ENCODE data around the gene LEF1. TPM values are rescaled to one million over a fixed set of nuclear protein-coding genes. Genes with fewer than 3 reads are reported as not detected.

Gene LEF1
- total RNA-seq, 4 donors from 2014 or later, result 0.42 to 3.6 (median 1.9) TPM

GRCh38 chr4:108109997-108110416 is 58.7 kb downstream of the LEF1 start:
- H3K27ac ChIP-seq (replicated peaks in 1 of 4), result no peak overlapping the region
- no peak for TF ChIP-seq POLR2AphosphoS5 (IDR thresholded peaks at IDR 0.05)
- no peak overlapping the region for H3K4me3 ChIP-seq
- no peak for DNase-seq (ENCODE audit: extremely low spot score)
- WGBS, result 76% methylated on average over 2 of the region's 2 CpGs
- no peaks in the 10 kb centered on the region for H3K36me3 ChIP-seq
- H3K27me3 ChIP-seq, result no peaks in the 10 kb centered on the region
- H3K9me3 ChIP-seq, result no peaks in the 10 kb centered on the region
- intact Hi-C loops (cut with DNase I), result no loop called here
- no peaks in the 10 kb centered on the region for H3K4me1 ChIP-seq

DNA sequence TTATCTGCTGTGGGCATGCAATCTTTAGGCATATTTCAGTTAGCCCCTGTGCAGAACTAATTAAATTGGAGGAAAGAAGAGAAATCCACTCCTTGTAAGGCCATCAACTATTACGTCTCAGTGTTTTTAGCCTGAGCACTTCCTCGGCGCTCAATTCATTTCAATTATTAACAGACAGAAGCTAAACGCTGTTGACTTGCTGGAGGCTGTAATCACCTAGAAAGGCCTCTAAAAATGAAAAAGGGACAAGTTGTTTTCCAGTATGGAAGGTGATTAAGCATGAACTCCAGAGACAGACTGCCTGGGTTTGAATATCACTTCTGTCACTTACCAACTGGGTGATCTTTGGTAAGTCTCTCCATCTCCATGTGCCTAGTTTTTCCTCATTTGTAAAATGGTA is 59.6 kb downstream of the LEF1 start:
- WGBS, result 93% methylated on average over 4 of the region's 4 CpGs
- no peak overlapping the region for H3K27ac ChIP-seq (replicated peaks in 1 of 4)
- no peak overlapping the region for H3K4me3 ChIP-seq
- no peak for TF ChIP-seq POLR2AphosphoS5 (IDR thresholded peaks at IDR 0.05)
- TF ChIP-seq EP300 (IDR thresholded peaks at IDR 0.05), result no peak
- TF ChIP-seq CTCF (IDR thresholded peaks at IDR 0.05), result no peak
- TF ChIP-seq POLR2A (IDR thresholded peaks at IDR 0.05; ENCODE audit: low read depth), result no peak
- intact Hi-C loops (cut with DNase I), result no loop called here
- no peak for DNase-seq (ENCODE audit: extremely low spot score)
- no peaks in the 10 kb centered on the region for H3K4me1 ChIP-seq
- H3K9me3 ChIP-seq, result no peaks in the 10 kb centered on the region
- no peaks in the 10 kb centered on the region for H3K27me3 ChIP-seq
- no peaks in the 10 kb centered on the region for H3K36me3 ChIP-seq

DNA sequence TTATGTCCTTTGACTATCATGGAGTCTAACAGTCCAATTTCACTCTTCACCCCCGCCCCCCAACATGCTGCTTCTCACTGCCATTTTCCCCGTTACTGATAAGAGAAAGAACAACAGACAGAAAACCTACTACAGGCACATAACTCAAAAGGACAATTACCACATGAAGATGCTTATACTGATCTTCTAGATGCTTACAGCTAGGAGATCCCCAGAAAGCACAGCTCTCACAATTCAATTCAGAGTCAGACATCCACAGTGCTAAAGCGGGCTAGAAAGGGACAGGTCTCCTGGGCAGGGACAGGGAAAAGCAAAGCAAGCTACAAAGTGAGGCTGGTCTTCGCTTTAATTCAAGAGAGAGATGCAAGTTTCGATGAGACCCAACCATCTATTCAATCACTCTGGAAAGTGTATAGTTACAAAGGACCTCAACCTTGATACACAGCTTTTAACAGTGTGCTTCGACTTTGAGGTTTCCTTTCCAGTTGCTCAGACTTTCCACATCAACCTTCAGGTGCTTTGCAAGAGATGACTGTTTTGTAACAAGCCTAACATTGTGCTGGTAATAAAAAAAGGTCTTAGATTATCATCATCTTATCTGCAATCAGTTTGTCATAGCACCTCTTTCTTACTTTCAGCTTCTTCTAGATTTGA is 60.9 kb downstream of the LEF1 start:
- no peak for TF ChIP-seq EP300 (IDR thresholded peaks at IDR 0.05)
- TF ChIP-seq POLR2A (IDR thresholded peaks at IDR 0.05; ENCODE audit: low read depth), result no peak
- TF ChIP-seq CTCF (IDR thresholded peaks at IDR 0.05), result no peak
- TF ChIP-seq POLR2AphosphoS5 (IDR thresholded peaks at IDR 0.05), result no peak
- no peaks in the 10 kb centered on the region for H3K4me1 ChIP-seq
- WGBS, result 95% methylated on average over 6 of the region's 6 CpGs
- H3K36me3 ChIP-seq, result no peaks in the 10 kb centered on the region
- no peak overlapping the region for H3K27ac ChIP-seq (replicated peaks in 1 of 4)
- DNase-seq (ENCODE audit: extremely low spot score), result no peak
- no peak overlapping the region for H3K4me3 ChIP-seq
- H3K27me3 ChIP-seq, result no peaks in the 10 kb centered on the region
- H3K9me3 ChIP-seq, result no peaks in the 10 kb centered on the region
- intact Hi-C loops (cut with DNase I), result no loop called here

GRCh38 chr4:108107101-108107500 is 61.6 kb downstream of the LEF1 start:
- 64% methylated on average over 4 of the region's 4 CpGs for WGBS

GRCh38 chr4:108106186-108106585 is 62.5 kb downstream of the LEF1 start:
- Histone ChIP-seq H3K27me3 (no peaks in the 10 kb centered on the region), H3K4me3 (no peak overlapping the region), H3K36me3 (no peaks in the 10 kb centered on the region), H3K4me1 (no peaks in the 10 kb centered on the region), H3K27ac (replicated peaks in 1 of 4) (no peak overlapping the region), H3K9me3 (no peaks in the 10 kb centered on the region)
- WGBS, result 93% methylated on average over 3 of the region's 3 CpGs
- TF ChIP-seq EP300 (IDR thresholded peaks at IDR 0.05) (no peak), POLR2AphosphoS5 (IDR thresholded peaks at IDR 0.05) (no peak), POLR2A (IDR thresholded peaks at IDR 0.05; ENCODE audit: low read depth) (no peak), CTCF (IDR thresholded peaks at IDR 0.05) (no peak)
- intact Hi-C loops (cut with DNase I), result no loop called here
- no peak for DNase-seq (ENCODE audit: extremely low spot score)

More at GRCh38 chr4:108107101-108107500, 61.6 kb downstream of the LEF1 start:
- no peaks in the 10 kb centered on the region for H3K36me3 ChIP-seq
- intact Hi-C loops (cut with DNase I), result no loop called here
- DNase-seq (ENCODE audit: extremely low spot score), result no peak
- no peaks in the 10 kb centered on the region for H3K9me3 ChIP-seq
- H3K27ac ChIP-seq (replicated peaks in 1 of 4), result no peak overlapping the region
- no peak overlapping the region for H3K4me3 ChIP-seq
- no peaks in the 10 kb centered on the region for H3K4me1 ChIP-seq
- TF ChIP-seq CTCF (IDR thresholded peaks at IDR 0.05), result no peak
- no peak for TF ChIP-seq EP300 (IDR thresholded peaks at IDR 0.05)
- no peak for TF ChIP-seq POLR2AphosphoS5 (IDR thresholded peaks at IDR 0.05)
- H3K27me3 ChIP-seq, result no peaks in the 10 kb centered on the region

All from esophagus muscularis mucosa (tissue), 4 donors.